Measurements from ENCODE around the gene ARL3. TPM values are rescaled to one million over a fixed set of nuclear protein-coding genes. Genes with fewer than 3 reads are reported as not detected.

The ARL3 gene
- total RNA-seq, 2 donors from 2014 or later = 1.8 to 4.0 TPM

GRCh38 chr10:102738692-102739121 is 24.5 kb upstream of the ARL3 start:
- Histone ChIP-seq H3K27ac (peak overlapping the region in 1 of 4 donors; percentile 17), H3K4me1 (peaks cover 5% of the 10 kb centered on the region), H3K36me3 (replicated peaks in 1 of 2; ENCODE audit: insufficient read depth in 1 of 2, low read depth in 2 of 2) (peaks cover 0 to 3% of the 10 kb centered on the region in 2 donors), H3K9me3 (no peaks in the 10 kb centered on the region), H3K27me3 (no peaks in the 10 kb centered on the region), H3K4me3 (no peak overlapping the region)
- ATAC-seq (no peak), DNase-seq (no peak)
- intact Hi-C loops (cut with DNase I) = no loop called here
- TF ChIP-seq CTCF (IDR thresholded peaks at IDR 0.05) = no peak
- TF ChIP-seq POLR2A (IDR thresholded peaks at IDR 0.05) = no peak

GRCh38 chr10:102735065-102735562 is 20.9 kb upstream of the ARL3 start:
- TF ChIP-seq CTCF (IDR thresholded peaks at IDR 0.05) (no peak), POLR2A (IDR thresholded peaks at IDR 0.05) (no peak)
- no peaks in the 10 kb centered on the region for H3K27me3 ChIP-seq
- H3K36me3 ChIP-seq (replicated peaks in 1 of 2; ENCODE audit: insufficient read depth in 1 of 2, low read depth in 2 of 2) = peaks cover 0 to 9% of the 10 kb centered on the region in 2 donors
- H3K4me3 ChIP-seq = no peak overlapping the region
- intact Hi-C loops (cut with DNase I) = no loop called here
- no peak overlapping the region for H3K27ac ChIP-seq
- peak; percentile 70 for ATAC-seq
- 83 to 84% methylated on average over 9 of the region's 9 CpGs for WGBS, 2 donors
- H3K4me1 ChIP-seq = no peaks in the 10 kb centered on the region
- H3K9me3 ChIP-seq = no peaks in the 10 kb centered on the region
- DNase-seq = peak in 3 of 4 donors; percentile 33 to 48 (median 36)

- DNase-seq = no peak
- no peak for ATAC-seq
- H3K36me3 ChIP-seq (replicated peaks in 1 of 2; ENCODE audit: insufficient read depth in 1 of 2, low read depth in 2 of 2) = peaks cover 0 to 8% of the 10 kb centered on the region in 2 donors
- no peaks in the 10 kb centered on the region for H3K27me3 ChIP-seq
- H3K9me3 ChIP-seq = no peaks in the 10 kb centered on the region
- 83% methylated on average over 1 of the region's 1 CpG; no CpG with 5 or more reads in 1 of the 2 donors for WGBS, 2 donors
- H3K27ac ChIP-seq = no peak overlapping the region
- no peak overlapping the region for H3K4me3 ChIP-seq
- no peaks in the 10 kb centered on the region for H3K4me1 ChIP-seq
- intact Hi-C loops (cut with DNase I) = no loop called here
- TF ChIP-seq CTCF (IDR thresholded peaks at IDR 0.05) (no peak), POLR2A (IDR thresholded peaks at IDR 0.05) (no peak)
Observed at GRCh38 chr10:102732661-102733060, 18.5 kb upstream of the ARL3 start.

- intact Hi-C loops (cut with DNase I) = no loop called here
- no peak for ATAC-seq
- no peaks in the 10 kb centered on the region for H3K9me3 ChIP-seq
- no peaks in the 10 kb centered on the region for H3K27me3 ChIP-seq
- H3K36me3 ChIP-seq (replicated peaks in 1 of 2; ENCODE audit: insufficient read depth in 1 of 2, low read depth in 2 of 2) = peaks cover 0 to 8% of the 10 kb centered on the region in 2 donors
- 63 to 73% methylated on average over 5 of the region's 5 CpGs for WGBS, 2 donors
- no peak overlapping the region for H3K4me3 ChIP-seq
- TF ChIP-seq POLR2A (IDR thresholded peaks at IDR 0.05) = no peak
- TF ChIP-seq CTCF (IDR thresholded peaks at IDR 0.05) = no peak
- DNase-seq = no peak
- no peaks in the 10 kb centered on the region for H3K4me1 ChIP-seq
- no peak overlapping the region for H3K27ac ChIP-seq
Observed at GRCh38 chr10:102731222-102731800, 17.1 kb upstream of the ARL3 start.

Measured in body of pancreas (tissue), 4 donors.